GM19239 (cell line): ENCODE results near the gene MTR.

ENCODE experiments used
- DNase-seq: peaks from one replicate; pipeline ENCODE4 v3.0.0; 2011; ENCODE audit warnings: low spot score; ENCODE audit not compliant: insufficient read length
- FAIRE-seq: peaks from 2 replicates; lab custom pipeline; 2011; peaks lifted over from hg19 to GRCh38; lab: Jason Lieb, UNC

The MTR gene

GRCh38 chr1:236773919-236774318, 21.2 kb upstream of the MTR start:
- DNase-seq: no peak
- no peak for FAIRE-seq

- FAIRE-seq (no peak), DNase-seq (no peak)
Observed at GRCh38 chr1:236774926-236775325, 20.2 kb upstream of the MTR start.

GRCh38 chr1:236779312-236779711, 15.8 kb upstream of the MTR start:
- DNase-seq (no peak), FAIRE-seq (no peak)

- no peak for DNase-seq
- FAIRE-seq: no peak
Observed at GRCh38 chr1:236785477-236785876, 9.6 kb upstream of the MTR start.

GRCh38 chr1:236786453-236786852, 8.6 kb upstream of the MTR start:
- no peak for DNase-seq
- FAIRE-seq: no peak

GRCh38 chr1:236794585-236795034, 482 bp upstream of the MTR start:
- DNase-seq (no peak), FAIRE-seq (peak; percentile 11)

- no peak for DNase-seq
- peak; percentile 68 for FAIRE-seq
Observed at GRCh38 chr1:236795757-236796667, 920 bp downstream of the MTR start.

- DNase-seq: no peak
- FAIRE-seq: no peak
Observed at GRCh38 chr1:236799001-236799400, 3.9 kb downstream of the MTR start.

GRCh38 chr1:236800002-236800620, 5.0 kb downstream of the MTR start:
- FAIRE-seq: no peak

GRCh38 chr1:236800623-236801022, 5.5 kb downstream of the MTR start:
- DNase-seq (no peak), FAIRE-seq (no peak)

More at GRCh38 chr1:236800002-236800620, 5.0 kb downstream of the MTR start:
- DNase-seq: no peak

GRCh38 chr1:236802264-236802663, 7.2 kb downstream of the MTR start:
- DNase-seq (no peak), FAIRE-seq (no peak)

- FAIRE-seq (no peak), DNase-seq (no peak)
Observed at GRCh38 chr1:236806634-236807033, 11.5 kb downstream of the MTR start.

GRCh38 chr1:236808005-236808404, 12.9 kb downstream of the MTR start:
- DNase-seq (no peak), FAIRE-seq (no peak)

- no peak for FAIRE-seq
- no peak for DNase-seq
Observed at GRCh38 chr1:236808564-236809130, 13.6 kb downstream of the MTR start.

- DNase-seq: no peak
- FAIRE-seq: no peak
Observed at GRCh38 chr1:236809148-236809547, 14.1 kb downstream of the MTR start.

- no peak for FAIRE-seq
Observed at GRCh38 chr1:236810018-236810417, 14.9 kb downstream of the MTR start.

GRCh38 chr1:236812334-236813030, 17.4 kb downstream of the MTR start:
- FAIRE-seq (no peak), DNase-seq (no peak)

More at GRCh38 chr1:236810018-236810417, 14.9 kb downstream of the MTR start:
- no peak for DNase-seq

- FAIRE-seq: no peak
- no peak for DNase-seq
Observed at GRCh38 chr1:236815941-236816340, 20.8 kb downstream of the MTR start.

GRCh38 chr1:236819856-236820255, 24.8 kb downstream of the MTR start:
- no peak for FAIRE-seq
- no peak for DNase-seq

GRCh38 chr1:236821091-236821627, 26.1 kb downstream of the MTR start:
- DNase-seq (no peak), FAIRE-seq (no peak)
